DND-41 (cell line): ENCODE measurements around the gene SPRTN.

Experiments used
- ATAC-seq: fragments of 200-7000 bp; cut with Tn5 transposase; 3 replicates; pipeline ENCODE4 v1.9.1; 2021; ENCODE audit warnings: low read depth; ENCODE audit not compliant: insufficient read depth
- DNase-seq: peaks from one replicate; pipeline ENCODE4 v3.0.0-alpha.2; 2020
- H2AFZ ChIP-seq: 2 replicates; pipeline ENCODE4 v1.6.0; 2012; ENCODE audit warnings: low read depth, low read length
- H3K27ac ChIP-seq: 2 replicates; pipeline ENCODE4 v1.5.1; 2012; ENCODE audit warnings: low read length, inconsistent platforms
- H3K27me3 ChIP-seq: fragments of 200-600 bp; sonication (generic); 2 replicates; pipeline ENCODE4 v1.6.0; 2012; ENCODE audit warnings: low read length, mild to moderate bottlenecking, inconsistent platforms; ENCODE audit not compliant: insufficient read depth, poor library complexity
- H3K36me3 ChIP-seq: 2 replicates; pipeline ENCODE4 v1.5.1; 2012; ENCODE audit warnings: low read length, inconsistent platforms; ENCODE audit not compliant: insufficient read depth
- H3K4me1 ChIP-seq: 2 replicates; pipeline ENCODE4 v1.5.1; 2012; ENCODE audit warnings: mild to moderate bottlenecking, low read length; ENCODE audit not compliant: insufficient read depth
- H3K4me2 ChIP-seq: 2 replicates; pipeline ENCODE4 v1.6.0; 2012; ENCODE audit warnings: mild to moderate bottlenecking, moderate library complexity, low read length, inconsistent platforms; ENCODE audit not compliant: insufficient read depth
- H3K4me3 ChIP-seq, 2 experiments: fragments of 200-600 bp in 1 of 2; shearing (Covaris generic) in 1 of 2; 2 replicates each; pipeline ENCODE4 v1.5.1; 2012 to 2016; ENCODE audit warnings: inconsistent platforms in 2 of 2, low read length in 2 of 2, mild to moderate bottlenecking in 2 of 2, low read depth in 1 of 2, moderate library complexity in 1 of 2
- H3K79me2 ChIP-seq: 2 replicates; pipeline ENCODE4 v1.6.0; 2012; ENCODE audit warnings: low read length, inconsistent platforms; ENCODE audit not compliant: insufficient read depth
- H3K9ac ChIP-seq: 2 replicates; pipeline ENCODE4 v1.6.0; 2012; ENCODE audit warnings: low read depth, mild to moderate bottlenecking, inconsistent platforms, low read length, moderate library complexity
- H3K9me3 ChIP-seq: 2 replicates; pipeline ENCODE4 v1.5.1; 2012; ENCODE audit warnings: low read length, moderate library complexity, mild to moderate bottlenecking, inconsistent platforms; ENCODE audit not compliant: insufficient read depth, severe bottlenecking
- H4K20me1 ChIP-seq: 2 replicates; pipeline ENCODE4 v1.6.0; 2012; ENCODE audit warnings: low read length; ENCODE audit not compliant: insufficient read depth
- EZH2 ChIP-seq: IDR thresholded peaks from 3 replicates; pipeline ENCODE4 v1.6.1; 2012; ENCODE audit warnings: borderline replicate concordance, low read depth, mild to moderate bottlenecking, moderate library complexity, low read length, inconsistent platforms; ENCODE audit not compliant: severe bottlenecking
- TF ChIP-seq, protein P1 (sequence below): IDR thresholded peaks from 2 replicates; pipeline ENCODE4 v1.5.1; 2012; ENCODE audit warnings: borderline replicate concordance, low read length, moderate library complexity, mild to moderate bottlenecking; ENCODE audit not compliant: poor library complexity, severe bottlenecking; ENCODE audit errors: extremely low read depth

Gene SPRTN

DNA sequence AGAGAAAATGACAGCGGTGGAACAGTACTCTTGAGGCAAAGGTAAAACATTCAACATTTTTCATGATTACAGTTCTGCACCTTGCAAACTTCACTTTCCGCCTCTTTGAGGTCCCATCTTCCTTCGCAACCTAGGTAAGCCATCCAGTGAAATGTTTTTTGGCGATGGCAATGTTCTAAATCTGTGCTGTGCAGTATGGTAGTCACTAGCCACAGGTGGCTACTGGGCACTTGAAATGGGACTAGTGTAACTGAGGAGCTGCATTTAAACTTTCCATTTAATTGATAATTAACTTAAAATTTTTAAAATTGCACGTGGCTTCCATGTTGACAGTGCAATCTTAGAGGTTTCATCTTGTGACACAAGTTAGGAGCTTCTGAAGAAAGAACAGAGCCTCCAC lies 13.4 kb upstream of the SPRTN start:
- ATAC-seq (no peak), DNase-seq (no peak)
- Histone ChIP-seq H3K9ac (no peak overlapping the region), H3K4me1 (no peaks in the 10 kb centered on the region), H3K36me3 (no peaks in the 10 kb centered on the region), H3K4me2 (no peak overlapping the region), H3K9me3 (no peaks in the 10 kb centered on the region), H3K27me3 (no peaks in the 10 kb centered on the region), H3K79me2 (no peaks in the 10 kb centered on the region), H4K20me1 (no peaks in the 10 kb centered on the region), H3K4me3 (no peak overlapping the region), H2AFZ (no peak overlapping the region), H3K27ac (no peak overlapping the region)
- TF ChIP-seq, protein P1, sequence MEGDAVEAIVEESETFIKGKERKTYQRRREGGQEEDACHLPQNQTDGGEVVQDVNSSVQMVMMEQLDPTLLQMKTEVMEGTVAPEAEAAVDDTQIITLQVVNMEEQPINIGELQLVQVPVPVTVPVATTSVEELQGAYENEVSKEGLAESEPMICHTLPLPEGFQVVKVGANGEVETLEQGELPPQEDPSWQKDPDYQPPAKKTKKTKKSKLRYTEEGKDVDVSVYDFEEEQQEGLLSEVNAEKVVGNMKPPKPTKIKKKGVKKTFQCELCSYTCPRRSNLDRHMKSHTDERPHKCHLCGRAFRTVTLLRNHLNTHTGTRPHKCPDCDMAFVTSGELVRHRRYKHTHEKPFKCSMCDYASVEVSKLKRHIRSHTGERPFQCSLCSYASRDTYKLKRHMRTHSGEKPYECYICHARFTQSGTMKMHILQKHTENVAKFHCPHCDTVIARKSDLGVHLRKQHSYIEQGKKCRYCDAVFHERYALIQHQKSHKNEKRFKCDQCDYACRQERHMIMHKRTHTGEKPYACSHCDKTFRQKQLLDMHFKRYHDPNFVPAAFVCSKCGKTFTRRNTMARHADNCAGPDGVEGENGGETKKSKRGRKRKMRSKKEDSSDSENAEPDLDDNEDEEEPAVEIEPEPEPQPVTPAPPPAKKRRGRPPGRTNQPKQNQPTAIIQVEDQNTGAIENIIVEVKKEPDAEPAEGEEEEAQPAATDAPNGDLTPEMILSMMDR: no peak
- no peak for TF ChIP-seq EZH2

- no peak overlapping the region for H3K27ac ChIP-seq
- no peak for ATAC-seq
- no peaks in the 10 kb centered on the region for H3K36me3 ChIP-seq
- H4K20me1 ChIP-seq: no peaks in the 10 kb centered on the region; the same call in 1 of the 2 replicates
- H3K9ac ChIP-seq: no peak overlapping the region
- H3K27me3 ChIP-seq: no peaks in the 10 kb centered on the region
- H3K4me3 ChIP-seq: no peak overlapping the region
- no peaks in the 10 kb centered on the region for H3K9me3 ChIP-seq
- no peak for DNase-seq
- peaks cover under 1% of the 10 kb centered on the region; the same call in 1 of the 2 replicates for H3K79me2 ChIP-seq
- no peaks in the 10 kb centered on the region for H3K4me1 ChIP-seq
- TF ChIP-seq, protein P1: no peak
- no peak overlapping the region for H3K4me2 ChIP-seq
- H2AFZ ChIP-seq: no peak overlapping the region
Measured at GRCh38 chr1:231326248-231326647, 11.8 kb upstream of the SPRTN start.

DNA sequence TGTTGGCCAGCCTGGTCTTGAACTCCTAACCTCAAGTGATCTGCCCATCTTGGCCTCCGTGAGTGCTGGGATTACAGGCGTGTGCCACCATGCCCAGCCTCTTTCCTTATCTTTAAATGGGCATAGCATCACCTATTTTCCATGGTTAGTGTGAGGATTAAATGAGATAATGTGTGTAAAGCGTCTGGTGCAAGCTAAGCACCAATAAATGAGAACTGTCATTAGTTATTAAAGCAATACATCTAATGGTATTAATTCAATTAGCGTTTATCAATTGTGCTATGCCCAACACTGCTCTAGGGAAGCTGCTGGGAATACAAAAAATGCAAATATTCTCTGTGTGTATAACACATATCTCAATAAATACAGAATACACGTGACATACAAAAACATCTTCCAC lies 10.5 kb upstream of the SPRTN start:
- Histone ChIP-seq H3K27ac (no peak overlapping the region), H3K4me3 (no peak overlapping the region), H3K36me3 (peaks cover under 1% of the 10 kb centered on the region; the same call in 1 of the 2 replicates), H2AFZ (no peak overlapping the region), H3K27me3 (no peaks in the 10 kb centered on the region), H3K4me2 (no peak overlapping the region), H3K4me1 (peaks cover under 1% of the 10 kb centered on the region; the same call in 1 of the 2 replicates), H3K9ac (no peak overlapping the region), H4K20me1 (peaks cover 6% of the 10 kb centered on the region; the same call in 1 of the 2 replicates), H3K79me2 (peaks cover 3% of the 10 kb centered on the region), H3K9me3 (no peaks in the 10 kb centered on the region)
- no peak for TF ChIP-seq EZH2
- TF ChIP-seq, protein P1: no peak
- ATAC-seq (no peak), DNase-seq (no peak)

DNA sequence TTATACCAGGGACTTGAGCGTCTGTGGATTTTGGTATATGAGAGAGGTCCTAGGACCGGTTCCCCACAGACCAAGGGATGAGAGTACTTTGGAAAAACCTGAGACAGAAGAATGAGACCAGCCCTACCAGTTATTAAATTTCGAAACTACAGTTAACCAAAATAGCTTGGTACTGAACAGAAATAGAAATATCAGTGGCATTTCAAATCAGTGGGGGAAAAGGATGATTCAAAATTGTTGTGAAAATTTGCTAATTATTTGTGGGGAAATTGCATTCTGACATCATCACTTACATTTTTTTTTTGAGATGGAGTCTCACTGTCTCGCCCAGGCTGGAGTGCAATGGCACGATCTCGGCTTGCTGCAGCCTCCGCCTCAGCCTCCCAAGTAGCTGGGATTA lies 8.6 kb upstream of the SPRTN start:
- Histone ChIP-seq H3K4me3 (no peak overlapping the region), H4K20me1 (peaks cover 15% of the 10 kb centered on the region; the same call in 1 of the 2 replicates), H2AFZ (no peak overlapping the region), H3K27ac (no peak overlapping the region), H3K4me1 (peaks cover 19% of the 10 kb centered on the region), H3K9ac (no peak overlapping the region), H3K27me3 (no peaks in the 10 kb centered on the region), H3K4me2 (no peak overlapping the region), H3K36me3 (peaks cover 7% of the 10 kb centered on the region; the same call in 1 of the 2 replicates), H3K79me2 (peaks cover 22% of the 10 kb centered on the region), H3K9me3 (no peaks in the 10 kb centered on the region)
- TF ChIP-seq EZH2: no peak
- ATAC-seq (no peak), DNase-seq (no peak)
